Metanephros (tissue), 2 donors: ENCODE measurements around the gene PPP4R3B. TPM values are rescaled to one million over a fixed set of nuclear protein-coding genes. Genes with fewer than 3 reads are reported as not detected.

Experiments
- small RNA-seq: library from RNA; depleted of rRNA; stranded (forward); fragments of <200 nt; gene quantifications from one replicate; pipeline ENCODE3, GENCODE V24; 2014; ENCODE audit warnings: low replicate concordance
- total RNA-seq: library from RNA; depleted of rRNA; stranded (reverse); fragments of >200 nt; gene quantifications from one replicate; pipeline ENCODE4 v1.2.3, GENCODE V29; 2014

The PPP4R3B gene
- total RNA-seq = 66.7 TPM

GRCh38 chr2:55617175-55618024, at the start of gene PPP4R3B:
Gene PPP4R3B (minus strand): TSS chr2:55617622. CDS start chr2:55617285, 337 bp downstream.

Small RNAs within 50 kb of the gene (small RNA-seq; reads per million reads assigned to genes)
- gene RF00586 (not detected), gene RNU6-634P (not detected)

Other genes starting within 250 kb of the PPP4R3B start
- 93.9 TPM for gene CCDC88A, start 197.8 kb downstream of the PPP4R3B start, total RNA-seq
- 21.8 TPM for gene CFAP36, start 97.9 kb downstream of the PPP4R3B start, total RNA-seq
- 23.5 TPM for gene PNPT1, start 76.2 kb upstream of the PPP4R3B start, total RNA-seq